Mesenchymal stem cell (in vitro differentiated cells and primary cell): ENCODE results near the gene PARD3.

Source experiments
- DNase-seq: peaks from one replicate; pipeline ENCODE4 v3.0.0-alpha.2; 2013
- H2AFZ ChIP-seq: one replicate; pipeline ENCODE4 v1.6.1; 2013; ENCODE audit warnings: low read depth, mild to moderate bottlenecking, control low read depth, inconsistent platforms, low read length, moderate library complexity
- H2AK5ac ChIP-seq: 2 replicates; pipeline ENCODE4 v1.6.1; 2013; ENCODE audit warnings: low read length, moderate library complexity, mild to moderate bottlenecking, inconsistent platforms; ENCODE audit not compliant: severe bottlenecking
- H2BK120ac ChIP-seq: one replicate; pipeline ENCODE4 v1.6.1; 2013; ENCODE audit warnings: low read depth, mild to moderate bottlenecking, inconsistent platforms, low read length, moderate library complexity
- H2BK12ac ChIP-seq, 2 experiments: one replicate each; pipeline ENCODE4 v1.6.1; 2013; ENCODE audit warnings: inconsistent platforms in 2 of 2, low read length in 2 of 2, mild to moderate bottlenecking in 2 of 2, moderate library complexity in 2 of 2, control low read depth in 1 of 2
- H2BK15ac ChIP-seq: one replicate; pipeline ENCODE4 v1.6.1; 2013; ENCODE audit warnings: mild to moderate bottlenecking, low read depth, inconsistent platforms; ENCODE audit not compliant: poor library complexity, severe bottlenecking
- H2BK5ac ChIP-seq: 2 replicates; pipeline ENCODE4 v1.6.1; 2013; ENCODE audit warnings: low read depth, mild to moderate bottlenecking, low read length, control low read depth, inconsistent platforms; ENCODE audit not compliant: poor library complexity, severe bottlenecking
- H3K14ac ChIP-seq, 2 experiments: one replicate each; pipeline ENCODE4 v1.6.1; 2013; ENCODE audit warnings: inconsistent platforms in 2 of 2, low read length in 2 of 2, control low read depth in 1 of 2, mild to moderate bottlenecking in 1 of 2, moderate library complexity in 1 of 2
- H3K18ac ChIP-seq, 2 experiments: one replicate each; pipeline ENCODE4 v1.6.1; 2013; ENCODE audit warnings: inconsistent platforms in 2 of 2, low read length in 2 of 2, control low read depth in 1 of 2, low read depth in 1 of 2, mild to moderate bottlenecking in 1 of 2
- H3K23ac ChIP-seq, 2 experiments: one replicate each; pipeline ENCODE4 v1.6.1; 2013; ENCODE audit warnings: inconsistent platforms in 2 of 2, low read length in 2 of 2, mild to moderate bottlenecking in 2 of 2, moderate library complexity in 2 of 2, control low read depth in 1 of 2
- H3K27ac ChIP-seq: 2 replicates; pipeline ENCODE4 v1.5.1; 2013; ENCODE audit warnings: mild to moderate bottlenecking, moderate library complexity, low read length, control low read depth, inconsistent platforms; ENCODE audit not compliant: poor library complexity, severe bottlenecking
- H3K27me3 ChIP-seq, 2 experiments: 2 replicates each; pipeline versions ENCODE4 v1.6.1 to v1.7.0; 2013; ENCODE audit warnings: low read length in 2 of 2, mild to moderate bottlenecking in 2 of 2, moderate library complexity in 2 of 2, control low read depth in 1 of 2, inconsistent platforms in 1 of 2; ENCODE audit not compliant: control insufficient read depth in 1 of 2, insufficient read depth in 1 of 2
- H3K36me3 ChIP-seq, 2 experiments: 2 replicates each; pipeline versions ENCODE4 v1.6.1 to v1.7.0; 2013; ENCODE audit warnings: low read length in 2 of 2, control low read depth in 1 of 2, inconsistent platforms in 1 of 2, low read depth in 1 of 2, mild to moderate bottlenecking in 1 of 2; ENCODE audit not compliant: insufficient read depth in 2 of 2, control insufficient read depth in 1 of 2
- H3K4ac ChIP-seq, 2 experiments: one replicate each; pipeline ENCODE4 v1.6.1; 2013; ENCODE audit warnings: inconsistent platforms in 2 of 2, low read length in 2 of 2, mild to moderate bottlenecking in 2 of 2, moderate library complexity in 2 of 2, control low read depth in 1 of 2, low read depth in 1 of 2
- H3K4me1 ChIP-seq: 2 replicates; pipeline ENCODE4 v1.6.1; 2013; ENCODE audit warnings: low read depth, low read length, control low read depth; ENCODE audit not compliant: control insufficient read depth, insufficient read depth
- H3K4me2 ChIP-seq: 2 replicates; pipeline ENCODE4 v1.6.1; 2013; ENCODE audit warnings: low read length, mild to moderate bottlenecking, inconsistent platforms; ENCODE audit not compliant: poor library complexity, severe bottlenecking
- H3K4me3 ChIP-seq, 2 experiments: 2 replicates each; pipeline versions ENCODE4 v1.5.1 to v1.7.0; 2013; ENCODE audit warnings: low read length in 2 of 2, mild to moderate bottlenecking in 2 of 2, control low read depth in 1 of 2, low read depth in 1 of 2; ENCODE audit not compliant: insufficient read depth in 1 of 2
- H3K79me1 ChIP-seq: replicated peaks from 2 replicates; pipeline ENCODE4 v1.6.1; 2013; ENCODE audit warnings: mild to moderate bottlenecking, control low read depth, low read length, inconsistent platforms; ENCODE audit not compliant: poor library complexity, severe bottlenecking
- H3K9ac ChIP-seq: 2 replicates; pipeline ENCODE4 v1.7.0; 2013; ENCODE audit warnings: mild to moderate bottlenecking, low read length, moderate library complexity
- H3K9me3 ChIP-seq: 2 replicates; pipeline ENCODE4 v1.7.0; 2013; ENCODE audit warnings: mild to moderate bottlenecking, low read length; ENCODE audit not compliant: control insufficient read depth
- H4K8ac ChIP-seq: one replicate; pipeline ENCODE4 v1.6.1; 2013; ENCODE audit warnings: inconsistent platforms, mild to moderate bottlenecking, low read length, moderate library complexity
- H4K91ac ChIP-seq: one replicate; pipeline ENCODE4 v1.6.1; 2013; ENCODE audit warnings: mild to moderate bottlenecking, low read length, inconsistent platforms
- WGBS: methylation state at CpG from one replicate; pipeline ENCODE4 v1.1.7; 2013; ENCODE audit warnings: mixed read lengths; 5-methylcytosine and 5-hydroxymethylcytosine counted together

PARD3 gene

DNA sequence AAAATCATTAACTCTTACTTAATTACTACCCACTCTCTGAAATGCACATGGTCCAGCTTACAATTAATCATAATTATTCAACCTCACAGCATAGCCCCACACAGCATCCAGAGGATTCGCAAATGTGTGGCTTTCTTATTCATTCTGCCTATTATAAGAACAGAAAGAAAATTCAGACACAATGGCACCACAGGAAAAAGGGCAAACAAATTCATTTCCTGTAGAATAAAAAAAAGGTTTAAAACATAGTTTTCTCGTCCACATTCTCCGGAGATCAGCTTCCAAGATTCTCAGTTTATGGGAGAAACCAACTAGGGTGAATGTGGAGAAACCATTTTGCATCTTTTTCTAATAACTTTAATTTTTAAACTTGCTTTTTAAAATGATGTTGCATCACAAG, 201.6 kb downstream of the PARD3 start:
- no peak overlapping the region for H3K18ac ChIP-seq
- no peak overlapping the region for H3K4ac ChIP-seq
- H3K9ac ChIP-seq = no peak overlapping the region
- DNase-seq = no peak
- H2BK5ac ChIP-seq = no peak overlapping the region
- no peak overlapping the region for H3K23ac ChIP-seq
- no peaks in the 10 kb centered on the region for H3K9me3 ChIP-seq
- no peak overlapping the region for H2AK5ac ChIP-seq
- no peak overlapping the region for H3K4me3 ChIP-seq
- no peak overlapping the region for H3K4me2 ChIP-seq
- H4K91ac ChIP-seq = no peak overlapping the region
- no peak overlapping the region for H4K8ac ChIP-seq
- no peaks in the 10 kb centered on the region for H3K36me3 ChIP-seq
- no peak overlapping the region for H2BK120ac ChIP-seq
- peaks cover 15% of the 10 kb centered on the region for H3K79me1 ChIP-seq
- no peak overlapping the region for H3K14ac ChIP-seq
- H3K27ac ChIP-seq = no peak overlapping the region
- no peaks in the 10 kb centered on the region for H3K4me1 ChIP-seq
- H2BK15ac ChIP-seq = no peak overlapping the region
- H3K27me3 ChIP-seq = no peaks in the 10 kb centered on the region
- WGBS = 100% methylated on average over 1 of the region's 3 CpGs
- no peak overlapping the region for H2BK12ac ChIP-seq
- H2AFZ ChIP-seq = no peak overlapping the region

DNA sequence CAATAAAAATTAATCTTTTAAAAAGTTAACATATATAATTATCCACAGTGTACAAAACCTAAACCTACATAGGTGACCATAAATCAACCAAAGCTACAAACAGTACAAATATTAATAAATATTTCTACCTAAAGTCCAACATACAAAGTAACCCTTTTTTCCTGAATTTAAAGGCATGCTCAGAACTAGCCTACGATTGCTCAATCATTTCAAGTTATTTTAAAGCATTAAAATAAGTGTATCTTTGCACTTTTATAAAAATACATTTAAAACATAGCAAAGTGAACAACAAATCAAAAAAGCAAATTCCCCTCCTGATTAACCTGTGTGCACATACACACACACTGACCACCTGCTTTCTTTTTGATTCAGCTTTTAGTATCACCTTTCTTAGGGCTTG, 202.2 kb downstream of the PARD3 start:
- Histone ChIP-seq H3K9ac (no peak overlapping the region), H3K36me3 (no peaks in the 10 kb centered on the region), H4K91ac (no peak overlapping the region), H3K23ac (no peak overlapping the region), H3K27ac (no peak overlapping the region), H3K27me3 (no peaks in the 10 kb centered on the region), H3K9me3 (no peaks in the 10 kb centered on the region), H3K4me3 (no peak overlapping the region), H3K4me2 (no peak overlapping the region), H2AK5ac (no peak overlapping the region), H3K79me1 (peaks cover 15% of the 10 kb centered on the region), H2BK5ac (no peak overlapping the region), H2BK120ac (no peak overlapping the region), H4K8ac (no peak overlapping the region), H3K14ac (no peak overlapping the region), H3K4ac (no peak overlapping the region), H2AFZ (no peak overlapping the region), H3K18ac (no peak overlapping the region), H2BK12ac (no peak overlapping the region), H3K4me1 (peaks cover under 1% of the 10 kb centered on the region), H2BK15ac (no peak overlapping the region)
- 100% methylated on average over 1 of the region's 1 CpG for WGBS
- DNase-seq = no peak

DNA sequence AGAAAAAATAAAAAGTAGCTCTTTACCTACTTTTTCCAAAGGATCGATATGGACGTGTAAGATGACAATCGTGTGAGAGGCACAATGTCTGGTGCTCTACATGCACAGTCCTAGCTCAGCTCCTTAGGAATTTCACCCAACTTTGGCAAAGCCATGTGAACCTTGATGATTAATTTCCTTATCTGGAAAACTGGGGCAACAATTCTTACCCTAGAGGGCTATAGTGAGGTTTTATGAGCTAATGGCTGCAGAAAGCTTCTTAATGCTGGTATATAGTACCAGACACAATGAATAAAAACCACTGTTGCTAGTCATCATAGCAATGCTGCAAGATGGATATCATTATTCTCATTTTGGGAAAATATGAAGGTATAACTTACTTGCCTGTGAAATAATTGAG, 202.7 kb downstream of the PARD3 start:
- no peaks in the 10 kb centered on the region for H3K27me3 ChIP-seq
- H2BK12ac ChIP-seq = no peak overlapping the region
- peaks cover 15% of the 10 kb centered on the region for H3K79me1 ChIP-seq
- no peak overlapping the region for H3K4ac ChIP-seq
- no peak overlapping the region for H3K14ac ChIP-seq
- H3K9ac ChIP-seq = no peak overlapping the region
- H3K36me3 ChIP-seq = no peaks in the 10 kb centered on the region
- H2BK5ac ChIP-seq = no peak overlapping the region
- DNase-seq = no peak
- no peak overlapping the region for H3K18ac ChIP-seq
- H3K4me2 ChIP-seq = no peak overlapping the region
- no peak overlapping the region for H3K23ac ChIP-seq
- no peak overlapping the region for H4K8ac ChIP-seq
- H3K4me3 ChIP-seq = no peak overlapping the region
- no peak overlapping the region for H2BK120ac ChIP-seq
- H3K4me1 ChIP-seq = peaks cover 2% of the 10 kb centered on the region
- H4K91ac ChIP-seq = no peak overlapping the region
- no peak overlapping the region for H2BK15ac ChIP-seq
- 98% methylated on average over 3 of the region's 3 CpGs for WGBS
- no peak overlapping the region for H2AFZ ChIP-seq
- no peak overlapping the region for H3K27ac ChIP-seq
- H3K9me3 ChIP-seq = no peaks in the 10 kb centered on the region
- H2AK5ac ChIP-seq = no peak overlapping the region

DNA sequence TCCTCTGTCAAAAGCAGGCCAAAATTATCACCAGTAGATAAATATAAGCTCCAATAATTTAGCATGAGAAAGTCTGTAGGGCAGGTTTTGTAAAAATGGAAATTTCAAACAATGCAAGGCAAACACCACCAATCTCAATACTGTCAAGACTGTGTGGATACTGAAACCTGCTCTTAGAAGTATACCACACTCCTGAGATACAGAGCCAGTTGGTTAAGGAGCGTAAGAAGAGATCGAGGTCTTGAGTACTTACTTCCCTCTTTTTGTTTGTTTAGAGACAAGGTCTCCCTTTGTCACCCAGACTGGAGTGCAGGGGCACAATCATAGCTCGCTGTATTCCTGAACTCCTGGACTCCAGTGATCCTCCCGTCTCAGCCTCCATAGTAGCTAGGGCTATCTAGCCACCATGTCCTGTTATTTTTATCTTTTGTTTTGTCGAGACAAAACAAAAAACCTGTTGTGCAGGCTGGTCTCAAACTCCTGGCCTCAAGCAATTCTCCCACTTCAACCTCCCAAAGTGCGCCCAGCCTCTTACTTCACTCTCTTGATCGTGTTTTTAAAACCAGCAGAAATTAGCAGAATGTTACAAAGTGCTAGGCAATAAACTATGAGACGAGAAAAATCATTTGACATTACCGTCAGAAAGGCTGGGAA, 205.7 kb downstream of the PARD3 start:
- Histone ChIP-seq H2BK15ac (no peak overlapping the region), H3K23ac (no peak overlapping the region), H3K9me3 (no peaks in the 10 kb centered on the region), H3K27ac (no peak overlapping the region), H2BK12ac (no peak overlapping the region), H3K79me1 (peaks cover 13% of the 10 kb centered on the region), H3K9ac (no peak overlapping the region), H3K18ac (no peak overlapping the region), H2AFZ (no peak overlapping the region), H2AK5ac (no peak overlapping the region), H3K36me3 (no peaks in the 10 kb centered on the region), H3K4me3 (no peak overlapping the region), H3K4me2 (no peak overlapping the region), H3K4ac (no peak overlapping the region), H3K14ac (no peak overlapping the region), H2BK120ac (no peak overlapping the region), H3K27me3 (no peaks in the 10 kb centered on the region), H3K4me1 (peaks cover 2% of the 10 kb centered on the region), H4K91ac (no peak overlapping the region), H2BK5ac (no peak overlapping the region), H4K8ac (no peak overlapping the region)
- DNase-seq = no peak
- 98% methylated on average over 9 of the region's 9 CpGs for WGBS
